HUES6 (cell line): Measurements from ENCODE around the gene GYPC.
"Not testable (repeated sequence)": the region's sequence is repeated elsewhere in the genome, so short reads cannot be mapped to it uniquely, and the experiment has no call there.

Experiments
- H3K27ac ChIP-seq: 2 replicates; pipeline ENCODE4 v1.7.0; 2013; ENCODE audit warnings: low read depth, mild to moderate bottlenecking, low read length, inconsistent platforms
- H3K27me3 ChIP-seq: 2 replicates; pipeline ENCODE4 v1.6.1; 2013; ENCODE audit warnings: low read length; ENCODE audit not compliant: control insufficient read depth, insufficient read depth
- H3K36me3 ChIP-seq: 2 replicates; pipeline ENCODE4 v1.6.1; 2013; ENCODE audit warnings: low read length; ENCODE audit not compliant: control insufficient read depth, insufficient read depth
- H3K4me1 ChIP-seq: 2 replicates; pipeline ENCODE4 v1.6.1; 2013; ENCODE audit warnings: low read length; ENCODE audit not compliant: control insufficient read depth, insufficient read depth
- H3K4me3 ChIP-seq: 2 replicates; pipeline ENCODE4 v1.5.1; 2013; ENCODE audit warnings: low read depth, low read length
- H3K9ac ChIP-seq: one replicate; pipeline ENCODE4 v1.6.1; 2013; ENCODE audit warnings: mild to moderate bottlenecking, low read length
- H3K9me3 ChIP-seq: 2 replicates; pipeline ENCODE4 v1.6.1; 2013; ENCODE audit warnings: low read depth, low read length; ENCODE audit not compliant: control insufficient read depth, insufficient read depth

Gene GYPC

DNA sequence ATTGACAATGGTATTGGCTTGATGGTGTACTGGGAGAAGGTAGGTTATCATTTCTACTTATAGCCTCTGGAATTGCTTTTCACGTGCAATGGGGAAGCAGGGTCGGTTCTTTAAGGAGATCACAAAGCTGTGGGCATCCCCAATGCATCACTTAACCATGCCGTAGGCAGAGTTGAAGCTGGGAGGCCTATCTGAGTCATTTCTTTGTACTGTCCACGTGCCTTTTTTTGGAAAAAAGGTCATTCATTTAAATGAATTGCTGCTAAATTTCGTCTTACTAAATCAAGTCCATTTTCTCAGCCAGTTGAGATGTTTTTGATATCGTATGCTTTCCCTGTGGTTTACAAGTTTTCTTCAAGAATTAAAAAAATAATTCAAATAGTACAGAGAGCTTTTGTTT lies 17.2 kb upstream of the GYPC start:
- Histone ChIP-seq H3K4me3 (no peak overlapping the region), H3K9ac (no peak overlapping the region), H3K27ac (no peak overlapping the region), H3K36me3 (no peaks in the 10 kb centered on the region), H3K27me3 (no peaks in the 10 kb centered on the region; the same call in 1 of the 2 replicates), H3K4me1 (peaks cover 14% of the 10 kb centered on the region), H3K9me3 (no peaks in the 10 kb centered on the region)

DNA sequence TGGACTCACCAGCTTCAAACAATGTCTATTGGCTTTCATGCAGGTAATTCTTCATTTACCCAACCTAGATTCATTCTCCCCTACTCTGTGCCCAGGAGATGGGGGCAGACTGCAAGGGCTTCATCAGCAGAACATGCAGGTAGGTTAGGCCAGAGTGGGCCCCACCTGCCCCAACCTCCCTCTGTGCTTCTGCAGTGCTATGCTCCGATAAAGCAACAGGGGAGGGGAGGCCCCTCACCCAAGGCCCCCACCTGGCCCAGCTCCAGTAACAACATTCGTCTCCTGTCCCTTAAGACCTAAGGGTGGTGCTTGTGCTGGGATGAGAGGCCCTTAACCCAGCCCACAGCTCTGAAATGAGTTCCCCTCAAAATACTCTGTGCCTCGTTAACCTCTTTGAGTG lies 16.7 kb upstream of the GYPC start:
- Histone ChIP-seq H3K4me3 (no peak overlapping the region), H3K27ac (no peak overlapping the region), H3K9me3 (no peaks in the 10 kb centered on the region), H3K4me1 (peaks cover 19% of the 10 kb centered on the region), H3K27me3 (no peaks in the 10 kb centered on the region; the same call in 1 of the 2 replicates), H3K9ac (no peak overlapping the region), H3K36me3 (no peaks in the 10 kb centered on the region)

DNA sequence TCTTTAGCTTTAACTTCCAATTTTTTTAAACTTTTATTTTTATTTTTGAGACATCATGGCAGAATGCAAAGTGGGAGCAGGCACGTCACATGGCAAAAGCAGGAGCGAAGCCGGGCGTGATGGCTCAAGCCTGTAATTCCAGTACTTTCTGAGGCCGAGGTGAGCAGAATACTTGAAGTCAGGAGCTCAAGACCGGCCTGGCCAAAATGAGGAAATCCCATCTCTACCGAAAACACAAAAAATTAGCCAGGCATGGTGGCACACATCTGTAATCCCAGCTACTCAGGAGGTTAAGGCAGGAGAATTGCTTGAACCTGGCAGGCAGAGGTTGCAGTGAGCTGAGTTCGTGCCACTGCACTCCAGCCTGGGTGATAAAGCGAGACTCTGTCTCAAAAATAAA lies 14.7 kb upstream of the GYPC start:
- H3K9me3 ChIP-seq, H3K27ac ChIP-seq, H3K27me3 ChIP-seq, H3K9ac ChIP-seq, H3K4me3 ChIP-seq, H3K36me3 ChIP-seq: not testable (repeated sequence)
- H3K4me1 ChIP-seq, result peaks cover 19% of the 10 kb centered on the region

DNA sequence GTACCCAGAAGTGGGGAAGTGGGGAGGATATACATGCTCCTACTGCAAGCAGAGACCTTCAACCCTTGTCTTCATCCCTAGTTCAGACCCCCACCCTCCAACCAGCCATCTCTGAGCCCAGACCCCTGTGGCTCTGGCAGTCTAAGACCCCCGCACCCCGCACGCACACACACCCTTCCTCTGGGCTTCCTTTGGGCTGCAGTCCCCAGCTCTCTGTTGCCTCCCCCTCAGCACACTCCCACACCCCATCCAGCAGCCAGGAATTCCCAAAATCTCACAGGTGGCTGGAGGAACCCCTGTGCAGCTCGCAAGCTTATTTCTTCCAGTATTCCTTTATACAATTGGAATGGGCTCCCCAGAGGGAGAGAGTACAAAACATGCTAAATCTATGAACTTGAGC lies 13.9 kb upstream of the GYPC start:
- Histone ChIP-seq H3K9ac (no peak overlapping the region), H3K27me3 (no peaks in the 10 kb centered on the region), H3K36me3 (no peaks in the 10 kb centered on the region), H3K4me3 (no peak overlapping the region), H3K4me1 (peaks cover 19% of the 10 kb centered on the region), H3K9me3 (no peaks in the 10 kb centered on the region), H3K27ac (no peak overlapping the region)

DNA sequence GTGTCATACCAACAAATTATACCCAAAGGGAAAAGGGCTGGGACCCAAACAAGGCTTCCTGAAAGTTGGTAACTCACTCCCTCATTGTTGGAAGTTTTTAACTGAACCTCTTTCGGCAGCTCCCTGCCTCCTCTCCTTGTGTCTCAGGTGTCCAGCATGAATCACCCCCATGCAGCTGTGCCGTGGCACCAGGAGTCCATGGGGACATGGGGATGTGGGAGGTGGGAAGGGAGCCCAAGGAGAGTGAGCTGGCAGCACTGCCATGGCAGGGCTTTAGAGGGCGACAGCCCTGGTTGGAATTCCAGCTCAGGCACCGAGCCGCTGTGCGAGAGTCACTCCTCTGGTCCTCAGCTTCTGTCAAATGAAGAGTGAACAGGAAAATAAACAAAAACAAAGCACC lies 12.5 kb upstream of the GYPC start:
- Histone ChIP-seq H3K27ac (no peak overlapping the region), H3K9ac (no peak overlapping the region), H3K4me3 (no peak overlapping the region), H3K9me3 (no peaks in the 10 kb centered on the region), H3K36me3 (no peaks in the 10 kb centered on the region), H3K4me1 (peaks cover 14% of the 10 kb centered on the region), H3K27me3 (no peaks in the 10 kb centered on the region)

DNA sequence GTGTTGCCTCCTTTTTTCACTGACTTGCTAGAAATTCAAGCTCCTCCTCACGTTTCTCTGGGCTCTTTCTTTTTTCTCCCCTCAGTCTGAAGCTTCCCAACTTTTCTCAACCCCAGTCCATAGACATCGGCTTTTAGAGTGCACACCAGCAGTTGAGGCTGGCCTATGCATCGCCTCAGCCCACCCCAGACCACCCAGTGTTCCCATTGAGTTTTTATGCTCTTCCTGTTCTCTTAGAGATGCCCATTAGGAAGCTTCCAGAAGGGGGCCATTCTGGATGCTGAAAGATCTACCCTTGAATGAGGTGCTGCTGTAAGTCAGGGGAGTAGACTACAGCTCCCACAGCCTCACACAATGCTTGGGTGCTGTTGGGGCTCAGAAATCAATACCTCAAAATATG lies 12.0 kb upstream of the GYPC start:
- no peaks in the 10 kb centered on the region for H3K36me3 ChIP-seq
- no peak overlapping the region for H3K4me3 ChIP-seq
- H3K27ac ChIP-seq, result no peak overlapping the region
- no peaks in the 10 kb centered on the region for H3K9me3 ChIP-seq
- H3K27me3 ChIP-seq, result no peaks in the 10 kb centered on the region
- no peak overlapping the region for H3K9ac ChIP-seq
- peaks cover 14% of the 10 kb centered on the region for H3K4me1 ChIP-seq

DNA sequence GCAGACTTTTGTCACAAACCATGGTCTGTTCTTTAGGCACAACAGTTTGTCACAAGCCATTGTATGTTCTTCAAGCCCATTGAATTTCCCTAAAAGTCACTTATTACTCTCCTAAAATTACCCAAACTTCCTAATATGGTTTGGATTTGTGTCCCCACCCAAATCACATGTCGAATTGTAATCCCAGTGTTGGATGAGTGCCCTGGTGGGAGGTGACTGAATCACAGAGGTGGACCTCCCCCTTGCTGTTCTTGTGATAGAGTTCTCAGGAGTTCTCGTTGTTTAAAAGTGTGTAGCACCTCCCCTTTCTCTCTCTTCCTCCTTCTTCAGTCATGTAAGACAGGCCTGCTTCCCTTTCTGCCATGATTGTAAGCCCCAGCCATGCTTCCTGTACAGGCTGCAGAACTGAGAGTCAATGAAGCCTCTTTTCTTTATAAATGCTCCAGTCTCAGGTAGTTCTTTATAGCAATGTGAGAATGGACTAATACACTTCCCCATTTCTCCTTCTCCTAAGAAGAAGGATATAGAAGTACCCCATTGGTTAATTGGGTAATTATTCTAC lies 11.2 kb upstream of the GYPC start:
- Histone ChIP-seq H3K9me3 (no peaks in the 10 kb centered on the region), H3K27me3 (no peaks in the 10 kb centered on the region), H3K27ac (no peak overlapping the region), H3K4me1 (peaks cover 14% of the 10 kb centered on the region), H3K9ac (no peak overlapping the region), H3K36me3 (no peaks in the 10 kb centered on the region), H3K4me3 (no peak overlapping the region)

DNA sequence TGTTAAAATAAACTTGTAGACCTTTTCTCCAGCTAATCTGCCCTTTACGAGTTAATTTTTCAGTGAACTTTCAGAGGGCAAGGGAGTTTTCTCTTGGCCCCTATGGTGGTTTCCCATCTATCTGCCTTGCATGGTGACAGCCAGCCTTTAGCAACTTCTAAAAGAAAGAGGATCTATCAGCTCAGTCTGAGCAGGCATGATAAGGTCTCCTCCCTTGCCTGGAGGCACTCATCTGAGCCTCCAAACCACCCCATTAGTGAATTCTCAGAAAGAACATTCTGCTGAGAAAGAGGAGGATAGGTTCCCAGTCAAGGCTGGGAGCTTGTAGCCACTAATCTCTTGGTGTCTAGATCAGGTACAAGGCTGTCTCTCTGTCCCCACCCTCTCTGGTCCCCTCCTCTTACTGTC lies 10.7 kb upstream of the GYPC start:
- Histone ChIP-seq H3K27me3 (no peaks in the 10 kb centered on the region), H3K9ac (no peak overlapping the region), H3K9me3 (no peaks in the 10 kb centered on the region), H3K4me3 (no peak overlapping the region), H3K36me3 (no peaks in the 10 kb centered on the region), H3K27ac (no peak overlapping the region), H3K4me1 (peaks cover 14% of the 10 kb centered on the region)

DNA sequence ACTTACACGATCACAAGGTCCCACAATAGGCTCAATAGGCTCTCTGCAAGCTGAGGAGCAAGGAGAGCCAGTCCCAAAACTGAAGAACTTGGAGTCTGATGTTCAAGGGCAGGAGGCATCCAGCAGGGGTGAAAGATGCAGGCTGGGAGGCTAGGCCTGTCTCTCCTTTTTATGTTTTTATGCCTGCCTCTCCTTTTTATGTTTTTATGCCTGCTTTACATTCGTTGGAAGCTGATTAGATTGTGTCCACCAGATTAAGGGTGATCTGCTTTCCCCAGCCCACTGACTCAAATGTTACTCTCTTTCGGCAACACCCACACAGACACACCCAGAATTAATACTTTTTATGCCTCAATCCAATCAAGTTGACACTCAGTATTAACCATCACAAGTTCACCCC lies 9.9 kb upstream of the GYPC start:
- H3K27ac ChIP-seq, result no peak overlapping the region
- H3K9me3 ChIP-seq, result no peaks in the 10 kb centered on the region
- no peaks in the 10 kb centered on the region for H3K27me3 ChIP-seq
- no peak overlapping the region for H3K9ac ChIP-seq
- H3K36me3 ChIP-seq, result no peaks in the 10 kb centered on the region
- H3K4me1 ChIP-seq, result peaks cover 14% of the 10 kb centered on the region
- H3K4me3 ChIP-seq, result no peak overlapping the region

DNA sequence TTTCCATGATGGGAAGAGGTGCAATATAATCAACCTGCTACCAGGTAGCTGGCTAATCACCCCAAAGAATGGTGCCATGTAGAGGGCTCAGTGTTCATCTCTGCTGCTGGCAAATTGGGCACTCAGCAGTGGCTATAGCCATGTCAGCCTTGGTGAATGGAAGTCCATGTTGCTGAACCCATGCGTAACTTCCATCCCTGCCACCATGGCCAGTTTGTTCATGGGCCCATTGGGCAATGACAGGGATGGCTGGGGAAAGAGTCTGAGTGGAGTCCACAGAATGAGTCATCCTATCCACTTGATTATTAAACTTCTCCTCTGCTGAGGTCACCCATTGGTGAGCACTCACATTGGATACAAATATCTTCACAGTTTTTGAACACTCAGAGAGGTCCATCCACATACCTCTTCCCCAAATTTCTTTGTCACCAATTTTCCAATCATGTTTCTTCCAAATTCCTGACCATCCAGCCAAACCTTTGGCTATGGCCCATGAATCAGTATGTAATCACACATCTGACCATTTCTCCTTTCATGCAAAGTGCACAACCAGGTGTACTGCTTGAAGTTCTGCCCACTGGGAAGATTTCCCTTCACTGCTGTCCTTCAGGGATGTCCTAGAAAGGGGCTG lies 8.1 kb upstream of the GYPC start:
- H3K4me3 ChIP-seq, H3K9ac ChIP-seq, H3K27ac ChIP-seq, H3K27me3 ChIP-seq, H3K36me3 ChIP-seq, H3K9me3 ChIP-seq: not testable (repeated sequence)
- peaks cover 13% of the 10 kb centered on the region for H3K4me1 ChIP-seq

DNA sequence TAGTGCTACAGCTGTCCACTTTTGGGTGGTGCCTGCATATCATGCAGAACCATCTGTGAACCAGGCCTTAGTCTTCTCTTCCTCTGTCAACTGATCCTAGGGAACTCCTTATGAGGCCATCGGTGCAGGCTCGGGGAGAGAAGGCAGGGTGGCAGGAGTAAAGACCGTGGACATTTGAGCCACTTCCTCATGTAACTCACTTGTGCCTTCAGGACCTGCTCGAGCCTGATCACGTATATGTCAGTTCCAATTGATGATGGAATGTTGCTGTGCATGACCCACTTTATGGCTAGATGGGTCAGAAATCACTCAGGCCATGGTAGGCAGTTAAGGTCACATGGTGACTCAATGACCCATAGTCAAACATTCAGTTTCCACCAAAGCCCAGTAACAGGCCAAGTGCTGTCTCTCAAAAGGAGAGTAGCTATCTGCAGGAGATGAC lies 7.6 kb upstream of the GYPC start:
- not testable (repeated sequence) for H3K4me1 ChIP-seq, H3K27me3 ChIP-seq, H3K36me3 ChIP-seq, H3K4me3 ChIP-seq, H3K27ac ChIP-seq, H3K9ac ChIP-seq, H3K9me3 ChIP-seq
